ENCODE data around the gene ITPRID2. TPM values are rescaled to one million over a fixed set of nuclear protein-coding genes. Genes with fewer than 3 reads are reported as not detected.

Gene ITPRID2
- total RNA-seq, 1 donor from 2014 or later, result 40.4 TPM

DNA sequence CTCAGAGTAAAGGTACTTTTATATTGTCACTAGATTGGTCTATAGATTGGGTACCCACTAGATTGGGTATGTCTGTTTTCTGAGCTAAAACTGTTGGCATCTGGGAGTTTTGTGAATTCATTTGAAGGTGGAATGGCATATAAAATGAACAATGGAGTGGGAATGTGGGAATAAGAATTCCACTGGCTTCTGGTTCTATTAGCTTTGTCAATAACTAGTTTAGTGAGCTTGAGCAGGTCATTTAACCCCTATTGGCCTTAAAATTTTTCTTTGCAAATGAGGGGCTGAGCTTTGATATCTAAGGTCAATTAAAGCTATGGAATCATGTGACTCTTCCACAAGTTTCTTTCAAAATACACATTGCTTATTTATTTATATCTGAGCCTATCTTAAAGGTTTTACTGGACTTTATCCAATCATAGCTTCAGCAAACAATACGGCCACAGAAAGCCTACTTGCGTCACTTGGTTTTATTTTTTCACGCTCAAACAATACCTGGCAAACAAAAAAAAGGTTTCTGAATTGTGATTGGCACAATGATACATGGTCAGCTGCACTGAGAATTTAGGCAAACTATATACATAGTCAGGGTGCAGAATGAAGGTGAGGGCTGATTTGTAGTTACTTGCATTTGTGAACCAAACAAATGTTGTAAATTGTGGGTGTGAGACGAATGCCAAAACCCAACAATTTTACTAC, 28.8 kb upstream of the ITPRID2 start:
- Histone ChIP-seq H3K4me1 (peaks cover 3% of the 10 kb centered on the region), H3K79me2 (ENCODE audit: low read depth) (no peaks in the 10 kb centered on the region), H2AFZ (replicated peaks) (peak overlapping the region; percentile 30), H3K27ac (no peak overlapping the region), H3K4me3 (no peak overlapping the region), H3K9ac (no peak overlapping the region), H3K27me3 (no peaks in the 10 kb centered on the region), H3K4me2 (no peak overlapping the region), H3F3A (ENCODE audit: low read depth) (no peaks in the 10 kb centered on the region), H3K36me3 (no peaks in the 10 kb centered on the region), H4K20me1 (ENCODE audit: low read depth) (no peaks in the 10 kb centered on the region), H3K9me3 (ENCODE audit: low read depth) (no peaks in the 10 kb centered on the region)
- no peaks in the 10 kb centered on the region for H3K36me3 Mint-ChIP-seq
- H3K9me3 Mint-ChIP-seq, result no peaks in the 10 kb centered on the region
- DNase-seq (ENCODE audit: low spot score), result no peak
- no peak overlapping the region for H3K27ac Mint-ChIP-seq
- H3K27me3 Mint-ChIP-seq (ENCODE audit: insufficient read depth, low read depth), result peaks cover 3% of the 10 kb centered on the region
- no peak overlapping the region for H3K4me3 Mint-ChIP-seq
- peaks cover 3% of the 10 kb centered on the region for H3K4me1 Mint-ChIP-seq
- TF ChIP-seq, protein P1, sequence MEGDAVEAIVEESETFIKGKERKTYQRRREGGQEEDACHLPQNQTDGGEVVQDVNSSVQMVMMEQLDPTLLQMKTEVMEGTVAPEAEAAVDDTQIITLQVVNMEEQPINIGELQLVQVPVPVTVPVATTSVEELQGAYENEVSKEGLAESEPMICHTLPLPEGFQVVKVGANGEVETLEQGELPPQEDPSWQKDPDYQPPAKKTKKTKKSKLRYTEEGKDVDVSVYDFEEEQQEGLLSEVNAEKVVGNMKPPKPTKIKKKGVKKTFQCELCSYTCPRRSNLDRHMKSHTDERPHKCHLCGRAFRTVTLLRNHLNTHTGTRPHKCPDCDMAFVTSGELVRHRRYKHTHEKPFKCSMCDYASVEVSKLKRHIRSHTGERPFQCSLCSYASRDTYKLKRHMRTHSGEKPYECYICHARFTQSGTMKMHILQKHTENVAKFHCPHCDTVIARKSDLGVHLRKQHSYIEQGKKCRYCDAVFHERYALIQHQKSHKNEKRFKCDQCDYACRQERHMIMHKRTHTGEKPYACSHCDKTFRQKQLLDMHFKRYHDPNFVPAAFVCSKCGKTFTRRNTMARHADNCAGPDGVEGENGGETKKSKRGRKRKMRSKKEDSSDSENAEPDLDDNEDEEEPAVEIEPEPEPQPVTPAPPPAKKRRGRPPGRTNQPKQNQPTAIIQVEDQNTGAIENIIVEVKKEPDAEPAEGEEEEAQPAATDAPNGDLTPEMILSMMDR (IDR thresholded peaks at IDR 0.05), result no peak
- no peak for TF ChIP-seq EZH2phosphoT487 (IDR thresholded peaks at IDR 0.05)
- no peak for TF ChIP-seq EZH2 (IDR thresholded peaks at IDR 0.05)

DNA sequence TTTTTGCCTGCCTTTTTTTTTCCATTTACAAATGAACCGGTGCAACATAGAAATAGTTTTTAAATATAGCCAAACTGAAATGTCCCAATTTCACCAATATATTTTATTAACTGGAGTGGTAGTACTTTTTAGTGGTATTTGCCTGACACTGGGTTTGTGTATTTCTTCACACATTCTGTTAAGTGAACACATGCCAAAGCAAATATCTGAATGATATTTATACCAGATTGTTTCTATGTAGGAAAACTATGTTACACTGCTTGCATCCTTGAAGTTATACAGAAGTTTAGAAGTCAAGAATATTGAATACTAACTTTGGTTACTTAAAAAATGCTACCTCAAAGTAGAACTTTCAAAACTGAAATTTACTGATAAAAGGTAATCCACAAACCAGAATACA, 19.4 kb upstream of the ITPRID2 start:
- Mint-ChIP-seq H3K4me1 (peaks cover 5% of the 10 kb centered on the region), H3K27me3 (ENCODE audit: insufficient read depth, low read depth) (no peaks in the 10 kb centered on the region), H3K4me3 (no peak overlapping the region), H3K9me3 (no peaks in the 10 kb centered on the region), H3K36me3 (no peaks in the 10 kb centered on the region), H3K27ac (no peak overlapping the region)
- H3F3A ChIP-seq (ENCODE audit: low read depth), result no peaks in the 10 kb centered on the region
- no peak overlapping the region for H3K9ac ChIP-seq
- no peak overlapping the region for H3K27ac ChIP-seq
- no peak overlapping the region for H3K4me3 ChIP-seq
- no peak for TF ChIP-seq EZH2 (IDR thresholded peaks at IDR 0.05)
- TF ChIP-seq, protein P1 (IDR thresholded peaks at IDR 0.05), result no peak
- TF ChIP-seq EZH2phosphoT487 (IDR thresholded peaks at IDR 0.05), result no peak
- H3K9me3 ChIP-seq (ENCODE audit: low read depth), result no peaks in the 10 kb centered on the region
- no peaks in the 10 kb centered on the region for H3K36me3 ChIP-seq
- no peaks in the 10 kb centered on the region for H3K27me3 ChIP-seq
- no peak overlapping the region for H3K4me2 ChIP-seq
- no peaks in the 10 kb centered on the region for H3K79me2 ChIP-seq (ENCODE audit: low read depth)
- DNase-seq (ENCODE audit: low spot score), result no peak
- no peak overlapping the region for H2AFZ ChIP-seq (replicated peaks)
- H4K20me1 ChIP-seq (ENCODE audit: low read depth), result no peaks in the 10 kb centered on the region
- no peaks in the 10 kb centered on the region for H3K4me1 ChIP-seq

DNA sequence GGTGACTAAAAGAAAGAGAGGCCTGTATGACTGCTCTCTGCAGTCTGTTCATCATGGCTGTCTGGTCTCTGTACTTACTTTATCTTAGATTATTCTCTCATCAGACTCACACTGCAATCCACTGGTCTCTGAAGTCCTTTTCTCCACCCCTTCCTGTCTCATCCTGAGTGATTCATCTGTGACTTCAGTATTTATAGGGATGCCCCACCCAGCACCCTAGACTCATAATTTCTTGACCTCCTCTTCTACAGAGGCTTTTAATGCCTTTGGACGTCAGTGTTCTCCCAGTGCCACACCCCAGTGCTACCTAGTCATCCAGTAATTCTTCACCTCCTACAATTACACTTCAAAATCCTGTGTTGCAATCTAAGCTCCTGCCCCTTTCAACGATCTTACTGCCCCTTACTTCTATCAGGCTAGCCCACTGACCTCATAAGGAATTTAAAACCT, 14.9 kb upstream of the ITPRID2 start:
- H3K4me1 ChIP-seq, result no peaks in the 10 kb centered on the region
- no peaks in the 10 kb centered on the region for H3K79me2 ChIP-seq (ENCODE audit: low read depth)
- no peaks in the 10 kb centered on the region for H4K20me1 ChIP-seq (ENCODE audit: low read depth)
- no peak overlapping the region for H3K27ac ChIP-seq
- no peak overlapping the region for H3K9ac ChIP-seq
- Mint-ChIP-seq H3K4me1 (peaks cover 5% of the 10 kb centered on the region), H3K27me3 (ENCODE audit: insufficient read depth, low read depth) (no peaks in the 10 kb centered on the region), H3K36me3 (no peaks in the 10 kb centered on the region), H3K27ac (no peak overlapping the region), H3K4me3 (no peak overlapping the region), H3K9me3 (no peaks in the 10 kb centered on the region)
- no peak for DNase-seq (ENCODE audit: low spot score)
- H3K27me3 ChIP-seq, result no peaks in the 10 kb centered on the region
- no peak overlapping the region for H3K4me3 ChIP-seq
- H3K36me3 ChIP-seq, result no peaks in the 10 kb centered on the region
- TF ChIP-seq, protein P1 (IDR thresholded peaks at IDR 0.05), result no peak
- TF ChIP-seq EZH2 (IDR thresholded peaks at IDR 0.05), result no peak
- no peak for TF ChIP-seq EZH2phosphoT487 (IDR thresholded peaks at IDR 0.05)
- H2AFZ ChIP-seq (replicated peaks), result peak overlapping the region; percentile 28
- H3K4me2 ChIP-seq, result no peak overlapping the region
- H3F3A ChIP-seq (ENCODE audit: low read depth), result no peaks in the 10 kb centered on the region
- no peaks in the 10 kb centered on the region for H3K9me3 ChIP-seq (ENCODE audit: low read depth)

Data from neural progenitor cell (in vitro differentiated cells).